NB4 (cell line): ENCODE results near the gene PTPRD.

Experiments
- DNase-seq: peaks from one replicate; pipeline ENCODE4 v3.0.0; 2010; ENCODE audit warnings: low read depth
- H3K4me3 ChIP-seq: one replicate; pipeline ENCODE4 v1.5.1; 2011; ENCODE audit warnings: mild to moderate bottlenecking, low read depth, low read length, moderate library complexity
- MYC ChIP-seq: IDR thresholded peaks from 2 replicates; pipeline ENCODE4 v1.6.1; 2011; ENCODE audit warnings: low read depth, low read length
- POLR2A ChIP-seq: IDR thresholded peaks from 2 replicates; pipeline ENCODE4 v1.6.1; 2011; ENCODE audit warnings: mild to moderate bottlenecking; ENCODE audit not compliant: insufficient read length; ENCODE audit errors: extremely low read depth
- TF ChIP-seq, protein P1 (sequence below): IDR thresholded peaks from 2 replicates; pipeline ENCODE4 v1.6.1; 2011; ENCODE audit warnings: low read depth, low read length
- TF ChIP-seq, protein P2 (sequence below): IDR thresholded peaks from one replicate; pipeline ENCODE4 v1.5.1; 2012; ENCODE audit warnings: low read depth, low read length

The PTPRD gene

DNA sequence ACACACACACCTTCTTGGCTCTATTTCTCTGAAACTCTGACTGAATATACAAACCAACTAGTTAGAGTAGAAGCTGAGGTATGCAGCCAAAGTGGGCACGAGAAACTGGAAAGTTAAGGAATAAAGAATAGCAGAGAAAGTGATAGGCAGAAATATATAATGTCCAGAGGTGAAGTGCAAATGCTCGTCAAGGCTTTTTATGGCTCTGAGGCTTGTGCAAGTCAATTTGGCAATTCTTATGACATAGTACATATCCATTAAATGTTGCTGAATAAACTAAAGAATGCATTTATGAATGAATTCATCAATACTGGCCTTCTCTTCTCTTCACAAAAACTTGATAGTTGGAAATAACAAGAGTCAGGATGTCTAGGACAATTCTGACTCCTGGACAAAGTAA lies 2323.1 kb downstream of the PTPRD start:
- TF ChIP-seq, protein P1, sequence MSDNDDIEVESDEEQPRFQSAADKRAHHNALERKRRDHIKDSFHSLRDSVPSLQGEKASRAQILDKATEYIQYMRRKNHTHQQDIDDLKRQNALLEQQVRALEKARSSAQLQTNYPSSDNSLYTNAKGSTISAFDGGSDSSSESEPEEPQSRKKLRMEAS: no peak
- TF ChIP-seq POLR2A: no peak
- TF ChIP-seq MYC: no peak
- TF ChIP-seq, protein P2, sequence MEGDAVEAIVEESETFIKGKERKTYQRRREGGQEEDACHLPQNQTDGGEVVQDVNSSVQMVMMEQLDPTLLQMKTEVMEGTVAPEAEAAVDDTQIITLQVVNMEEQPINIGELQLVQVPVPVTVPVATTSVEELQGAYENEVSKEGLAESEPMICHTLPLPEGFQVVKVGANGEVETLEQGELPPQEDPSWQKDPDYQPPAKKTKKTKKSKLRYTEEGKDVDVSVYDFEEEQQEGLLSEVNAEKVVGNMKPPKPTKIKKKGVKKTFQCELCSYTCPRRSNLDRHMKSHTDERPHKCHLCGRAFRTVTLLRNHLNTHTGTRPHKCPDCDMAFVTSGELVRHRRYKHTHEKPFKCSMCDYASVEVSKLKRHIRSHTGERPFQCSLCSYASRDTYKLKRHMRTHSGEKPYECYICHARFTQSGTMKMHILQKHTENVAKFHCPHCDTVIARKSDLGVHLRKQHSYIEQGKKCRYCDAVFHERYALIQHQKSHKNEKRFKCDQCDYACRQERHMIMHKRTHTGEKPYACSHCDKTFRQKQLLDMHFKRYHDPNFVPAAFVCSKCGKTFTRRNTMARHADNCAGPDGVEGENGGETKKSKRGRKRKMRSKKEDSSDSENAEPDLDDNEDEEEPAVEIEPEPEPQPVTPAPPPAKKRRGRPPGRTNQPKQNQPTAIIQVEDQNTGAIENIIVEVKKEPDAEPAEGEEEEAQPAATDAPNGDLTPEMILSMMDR: no peak
- no peak for DNase-seq
- H3K4me3 ChIP-seq: no peak overlapping the region

DNA sequence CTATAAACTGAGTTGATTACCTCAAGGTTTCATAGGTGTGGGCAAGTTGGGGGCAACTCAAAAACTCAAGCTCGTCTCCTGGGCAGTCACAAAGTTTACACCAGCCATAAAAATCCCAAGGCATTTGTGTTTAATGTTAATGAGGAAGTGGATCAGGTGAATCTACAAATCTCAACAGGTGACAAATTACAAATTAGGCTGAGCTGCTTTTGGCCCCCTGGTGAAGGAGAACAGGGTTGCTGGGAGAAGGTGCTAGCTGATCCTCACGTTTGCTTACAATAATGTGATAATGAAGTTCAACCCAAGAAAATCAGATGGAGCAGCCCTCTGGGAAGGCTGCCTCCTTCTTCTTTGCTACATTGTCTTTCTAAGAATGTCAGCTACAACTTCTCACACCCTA lies 2324.8 kb downstream of the PTPRD start:
- no peak for DNase-seq
- H3K4me3 ChIP-seq: no peak overlapping the region
- TF ChIP-seq MYC (no peak), POLR2A (no peak)
- TF ChIP-seq, protein P2: no peak
- TF ChIP-seq, protein P1: no peak

DNA sequence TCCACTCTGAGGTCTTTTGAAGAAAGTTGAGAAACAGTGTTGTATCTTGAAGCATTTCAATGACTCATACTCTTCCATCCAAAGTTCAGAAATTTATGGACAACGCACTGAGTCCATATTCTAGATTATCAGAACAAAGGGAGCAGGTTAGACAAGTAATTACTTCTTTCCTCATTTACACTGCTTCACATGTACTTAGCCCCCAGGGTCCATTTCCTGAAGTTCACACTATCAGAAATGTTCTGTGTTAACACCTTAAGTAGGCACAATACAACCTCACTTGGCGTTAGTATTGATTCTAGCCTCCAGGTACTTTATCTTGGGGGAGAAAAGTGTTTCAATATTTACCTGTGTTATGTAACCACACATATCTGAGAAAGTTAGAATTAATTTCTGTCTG lies 2325.3 kb downstream of the PTPRD start:
- H3K4me3 ChIP-seq: no peak overlapping the region
- TF ChIP-seq MYC (no peak), POLR2A (no peak)
- TF ChIP-seq, protein P1: no peak
- TF ChIP-seq, protein P2: no peak

DNA sequence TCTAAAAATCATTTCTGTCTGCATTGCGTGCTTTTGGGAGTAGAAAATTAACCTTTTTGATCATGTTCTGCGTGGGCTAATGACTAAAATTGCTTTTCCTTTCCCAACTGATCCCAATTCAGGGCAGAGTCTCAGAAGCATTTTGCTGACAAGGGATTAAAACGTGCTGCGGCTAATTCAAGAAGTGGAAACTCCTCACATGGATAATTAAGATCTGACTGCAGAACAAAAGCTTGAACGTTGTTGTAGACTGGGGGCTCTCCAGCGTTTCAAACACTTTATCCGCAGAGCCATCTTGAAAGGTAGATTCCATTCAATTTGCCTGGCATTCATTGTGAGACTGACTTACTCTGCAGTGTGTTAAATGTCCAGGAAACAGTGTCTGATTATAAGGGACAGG lies 2327.9 kb downstream of the PTPRD start:
- TF ChIP-seq POLR2A (no peak), MYC (no peak)
- TF ChIP-seq, protein P1: no peak
- TF ChIP-seq, protein P2: no peak
- H3K4me3 ChIP-seq: no peak overlapping the region

More for the DNA sequence above, 2325.3 kb downstream of the PTPRD start:
- no peak for DNase-seq

DNA sequence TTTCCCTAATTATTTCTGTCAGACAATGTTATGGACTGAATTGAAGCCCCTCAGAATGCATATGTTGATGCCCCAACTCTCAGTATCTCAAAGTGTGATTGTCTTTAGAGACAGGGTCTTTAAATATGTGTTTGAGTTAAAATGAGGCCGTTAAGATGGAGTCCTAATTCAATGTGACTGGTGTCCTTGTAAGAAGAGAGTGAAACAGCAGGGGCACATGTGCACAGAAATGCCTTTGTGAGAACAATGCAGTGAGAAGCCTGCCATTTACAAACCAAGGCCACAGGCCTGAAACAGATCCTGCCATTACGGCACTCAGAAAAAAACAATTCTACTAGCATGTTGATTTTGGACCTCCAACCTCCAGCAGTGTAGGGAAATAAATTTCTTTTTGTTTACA lies 2330.3 kb downstream of the PTPRD start:
- no peak for DNase-seq
- H3K4me3 ChIP-seq: no peak overlapping the region
- TF ChIP-seq, protein P2: no peak
- TF ChIP-seq, protein P1: no peak
- TF ChIP-seq MYC (no peak), POLR2A (no peak)

More for the DNA sequence above, 2327.9 kb downstream of the PTPRD start:
- DNase-seq: no peak
